Natural killer cell (primary cell): ENCODE measurements around the gene HK1. TPM values are rescaled to one million over a fixed set of nuclear protein-coding genes. Genes with fewer than 3 reads are reported as not detected.

Experiments used
- ATAC-seq, 3 donors: fragments of 150-1000 bp in 2 of 3; fragments of 200-7000 bp in 1 of 3; cut with Tn5 transposase; 1 replicate in 1 of 3; 2 replicates in 2 of 3; pipeline ENCODE4 v1.10.0; 2021; ENCODE audit warnings: mild to moderate bottlenecking in 2 of 3, moderate library complexity in 2 of 3
- DNase-seq, 2 donors: peaks; one replicate each; pipeline versions ENCODE4 v3.0.0 to v3.0.0-alpha.2; 2013 to 2021; ENCODE audit warnings: mixed read lengths in 1 of 2
- H3K27ac ChIP-seq: one replicate; pipeline ENCODE4 v1.5.1; 2013; ENCODE audit warnings: mild to moderate bottlenecking, low read length
- H3K27me3 ChIP-seq: one replicate; pipeline ENCODE4 v1.6.1; 2013; ENCODE audit warnings: low read length; ENCODE audit not compliant: control insufficient read depth, insufficient read depth
- H3K36me3 ChIP-seq: one replicate; pipeline ENCODE4 v1.6.1; 2013; ENCODE audit warnings: low read length; ENCODE audit not compliant: control insufficient read depth, insufficient read depth
- H3K4me1 ChIP-seq: one replicate; pipeline ENCODE4 v1.6.1; 2013; ENCODE audit warnings: low read length; ENCODE audit not compliant: control insufficient read depth, insufficient read depth
- H3K4me3 ChIP-seq: one replicate; pipeline ENCODE4 v1.5.1; 2013; ENCODE audit warnings: low read length
- H3K9me3 ChIP-seq: one replicate; pipeline ENCODE4 v1.6.1; 2013; ENCODE audit warnings: low read length; ENCODE audit not compliant: control insufficient read depth, insufficient read depth
- H3K27ac Mint-ChIP-seq, 2 donors: one replicate each; pipeline ENCODE4 v1.8.0; 2022; ENCODE audit warnings: mild to moderate bottlenecking in 2 of 2, mixed read lengths in 2 of 2, moderate library complexity in 1 of 2
- H3K27me3 Mint-ChIP-seq, 2 donors: one replicate each; pipeline ENCODE4 v1.8.0; 2022; ENCODE audit warnings: low read depth in 2 of 2, mixed read lengths in 2 of 2
- H3K36me3 Mint-ChIP-seq: one replicate; pipeline ENCODE4 v1.8.0; 2022; ENCODE audit warnings: mixed read lengths
- H3K4me1 Mint-ChIP-seq, 2 donors: one replicate each; pipeline ENCODE4 v1.8.0; 2022; ENCODE audit warnings: mixed read lengths in 2 of 2
- H3K4me3 Mint-ChIP-seq: one replicate; pipeline ENCODE4 v1.8.0; 2022; ENCODE audit warnings: mild to moderate bottlenecking, moderate library complexity, mixed read lengths
- H3K9me3 Mint-ChIP-seq, 2 donors: one replicate each; pipeline ENCODE4 v1.8.0; 2022; ENCODE audit warnings: mixed read lengths in 2 of 2
- CTCF ChIP-seq: fragments of 200-600 bp; IDR thresholded peaks from one replicate; pipeline ENCODE4 v1.8.0; 2022; ENCODE audit warnings: antibody characterized with exemption
- WGBS: methylation state at CpG from one replicate; pipeline ENCODE4 v1.1.7; 2013; ENCODE audit warnings: missing lambda C conversion rate; ENCODE audit not compliant: insufficient coverage; 5-methylcytosine and 5-hydroxymethylcytosine counted together
- intact Hi-C: fragments of 100-400 bp; cut with micrococcal nuclease; formaldehyde crosslinking; loops from one replicate; pipeline ENCODE4 v1.14.2; 2022
- total RNA-seq, 4 donors: library from RNA; stranded (reverse); fragments of 120-200 nt in 1 of 4; gene quantifications; one replicate each; pipeline versions ENCODE4 v1.2.3 to v1.2.4, GENCODE V29; 2013 to 2022

The HK1 gene
- total RNA-seq, 3 donors from 2014 or later (not counting 1 experiment from before 2014, with no cell fraction given): 58.4 to 72.6 (median 69.5) TPM

- H3K27me3 Mint-ChIP-seq: no peaks in the 10 kb centered on the region
- Histone ChIP-seq H3K36me3 (no peaks in the 10 kb centered on the region), H3K27ac (peak overlapping the region; percentile 84), H3K27me3 (no peaks in the 10 kb centered on the region), H3K9me3 (no peaks in the 10 kb centered on the region), H3K4me1 (peaks cover 21% of the 10 kb centered on the region), H3K4me3 (no peak overlapping the region)
- H3K36me3 Mint-ChIP-seq: no peaks in the 10 kb centered on the region
- no peak for DNase-seq
- TF ChIP-seq CTCF: no peak
- 12% methylated on average over 3 of the region's 7 CpGs for WGBS
- peak overlapping the region; percentile 21 for H3K4me3 Mint-ChIP-seq
- no peak for ATAC-seq
- peaks cover 7 to 23% of the 10 kb centered on the region in 2 donors for H3K4me1 Mint-ChIP-seq
- intact Hi-C loops: loop anchor here (5.0 kb wide), 2 partner anchors 98 to 452 kb away; partner anchors contain the start of gene DDX21
- H3K9me3 Mint-ChIP-seq: no peaks in the 10 kb centered on the region
- peak overlapping the region; percentile 83 to 91 for H3K27ac Mint-ChIP-seq
Observed at GRCh38 chr10:69409176-69409495, 130.8 kb downstream of the HK1 start.

- peak overlapping the region in 1 of 2 donors; percentile 91 for H3K27ac Mint-ChIP-seq
- WGBS: 53% methylated on average over 6 of the region's 6 CpGs
- DNase-seq: no peak
- Histone ChIP-seq H3K27me3 (no peaks in the 10 kb centered on the region), H3K9me3 (no peaks in the 10 kb centered on the region), H3K4me1 (peaks cover 21% of the 10 kb centered on the region), H3K4me3 (no peak overlapping the region), H3K36me3 (no peaks in the 10 kb centered on the region), H3K27ac (no peak overlapping the region)
- no peak for TF ChIP-seq CTCF
- no peak for ATAC-seq
- no peaks in the 10 kb centered on the region for H3K27me3 Mint-ChIP-seq
- peaks cover 7 to 23% of the 10 kb centered on the region in 2 donors for H3K4me1 Mint-ChIP-seq
- intact Hi-C loops: loop anchor here (5.0 kb wide), 2 partner anchors 97 to 453 kb away; partner anchors contain the start of gene DDX21
- no peaks in the 10 kb centered on the region for H3K36me3 Mint-ChIP-seq
- H3K9me3 Mint-ChIP-seq: no peaks in the 10 kb centered on the region
- no peak overlapping the region for H3K4me3 Mint-ChIP-seq
Observed at GRCh38 chr10:69409968-69410367, 131.7 kb downstream of the HK1 start.

- Histone ChIP-seq H3K36me3 (no peaks in the 10 kb centered on the region), H3K4me1 (peaks cover 21% of the 10 kb centered on the region), H3K27me3 (no peaks in the 10 kb centered on the region), H3K27ac (no peak overlapping the region), H3K4me3 (no peak overlapping the region), H3K9me3 (no peaks in the 10 kb centered on the region)
- no peak overlapping the region for H3K4me3 Mint-ChIP-seq
- no peak for ATAC-seq
- H3K27me3 Mint-ChIP-seq: peaks cover 0 to 2% of the 10 kb centered on the region in 2 donors
- peaks cover 7 to 23% of the 10 kb centered on the region in 2 donors for H3K4me1 Mint-ChIP-seq
- TF ChIP-seq CTCF: no peak
- DNase-seq: no peak
- no peaks in the 10 kb centered on the region for H3K9me3 Mint-ChIP-seq
- peak overlapping the region; percentile 18 to 55 for H3K27ac Mint-ChIP-seq
- intact Hi-C loops: no loop called here
- 88% methylated on average over 10 of the region's 10 CpGs for WGBS
- no peaks in the 10 kb centered on the region for H3K36me3 Mint-ChIP-seq
Observed at GRCh38 chr10:69410487-69410886, 132.2 kb downstream of the HK1 start.

GRCh38 chr10:69411476-69411875 lies 133.2 kb downstream of the HK1 start:
- H3K27me3 ChIP-seq: no peaks in the 10 kb centered on the region
- no peaks in the 10 kb centered on the region for H3K9me3 Mint-ChIP-seq
- H3K27ac ChIP-seq: no peak overlapping the region
- peak overlapping the region; percentile 18 to 55 for H3K27ac Mint-ChIP-seq
- no peak overlapping the region for H3K4me3 ChIP-seq
- WGBS: 84% methylated on average over 4 of the region's 4 CpGs
- H3K36me3 Mint-ChIP-seq: no peaks in the 10 kb centered on the region
- ATAC-seq (no peak), DNase-seq (no peak)
- TF ChIP-seq CTCF: no peak
- H3K36me3 ChIP-seq: no peaks in the 10 kb centered on the region
- peaks cover 7 to 23% of the 10 kb centered on the region in 2 donors for H3K4me1 Mint-ChIP-seq
- intact Hi-C loops: no loop called here
- peaks cover 0 to 12% of the 10 kb centered on the region in 2 donors for H3K27me3 Mint-ChIP-seq
- no peaks in the 10 kb centered on the region for H3K9me3 ChIP-seq
- H3K4me1 ChIP-seq: peaks cover 21% of the 10 kb centered on the region
- H3K4me3 Mint-ChIP-seq: no peak overlapping the region
